ENCODE results near the gene RAET1G.
A peak's percentile ranks its signal among the peaks of the same experiment; 100 is the strongest.
"Not testable (repeated sequence)": the region's sequence is repeated elsewhere in the genome, so short reads cannot be mapped to it uniquely, and the experiment has no call there.

The RAET1G gene

DNA sequence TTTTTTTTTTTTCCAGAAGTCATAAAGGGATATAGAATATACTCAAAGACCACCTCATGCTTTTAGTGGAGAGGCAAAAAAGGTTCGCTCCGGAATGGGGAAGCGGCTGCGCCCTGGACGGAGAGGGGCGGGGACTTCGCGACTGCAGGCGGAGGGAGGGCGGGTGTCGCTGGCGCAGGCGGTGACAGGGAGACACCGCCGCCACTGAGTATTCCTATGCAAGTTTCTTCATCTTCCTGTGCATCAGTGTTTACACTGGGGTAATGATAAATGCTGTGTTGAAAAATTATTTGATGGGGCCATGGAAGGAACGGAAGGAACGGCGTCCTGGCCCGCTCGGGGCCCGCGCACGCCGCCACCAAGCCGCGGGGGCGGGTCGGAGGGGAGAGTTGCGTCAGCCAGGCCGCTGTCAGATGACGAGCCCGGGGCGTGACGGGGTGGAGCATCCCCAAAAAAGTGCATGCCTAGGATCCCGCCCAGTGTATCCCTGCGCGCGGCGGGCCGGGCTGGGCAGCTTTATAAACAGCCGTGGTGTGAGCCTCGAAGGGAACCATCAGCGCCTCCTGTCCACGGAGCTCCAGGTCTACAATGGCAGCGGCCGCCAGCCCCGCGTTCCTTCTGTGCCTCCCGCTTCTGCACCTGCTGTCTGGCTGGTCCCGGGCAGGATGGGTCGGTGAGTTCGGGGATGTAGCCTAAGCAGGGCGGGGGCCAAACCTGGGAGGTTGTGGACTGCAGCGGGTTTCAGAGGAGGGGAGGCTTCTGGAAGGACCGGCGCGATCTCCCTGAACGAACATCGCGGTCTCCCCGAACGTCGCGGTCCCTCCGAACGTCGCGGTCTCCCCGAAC, 40.8 kb upstream of the RAET1G start, which contains the start of gene ULBP1:
Gene ULBP1, plus strand, starts transcription at position 482 of the 846 bp plus-strand sequence. Its CDS starts 107 bp downstream, at position 589.
- peak; percentile 69 for DNase-seq (ENCODE audit: insufficient read length, low spot score)
- no peak for FAIRE-seq
- TF ChIP-seq, protein P1, sequence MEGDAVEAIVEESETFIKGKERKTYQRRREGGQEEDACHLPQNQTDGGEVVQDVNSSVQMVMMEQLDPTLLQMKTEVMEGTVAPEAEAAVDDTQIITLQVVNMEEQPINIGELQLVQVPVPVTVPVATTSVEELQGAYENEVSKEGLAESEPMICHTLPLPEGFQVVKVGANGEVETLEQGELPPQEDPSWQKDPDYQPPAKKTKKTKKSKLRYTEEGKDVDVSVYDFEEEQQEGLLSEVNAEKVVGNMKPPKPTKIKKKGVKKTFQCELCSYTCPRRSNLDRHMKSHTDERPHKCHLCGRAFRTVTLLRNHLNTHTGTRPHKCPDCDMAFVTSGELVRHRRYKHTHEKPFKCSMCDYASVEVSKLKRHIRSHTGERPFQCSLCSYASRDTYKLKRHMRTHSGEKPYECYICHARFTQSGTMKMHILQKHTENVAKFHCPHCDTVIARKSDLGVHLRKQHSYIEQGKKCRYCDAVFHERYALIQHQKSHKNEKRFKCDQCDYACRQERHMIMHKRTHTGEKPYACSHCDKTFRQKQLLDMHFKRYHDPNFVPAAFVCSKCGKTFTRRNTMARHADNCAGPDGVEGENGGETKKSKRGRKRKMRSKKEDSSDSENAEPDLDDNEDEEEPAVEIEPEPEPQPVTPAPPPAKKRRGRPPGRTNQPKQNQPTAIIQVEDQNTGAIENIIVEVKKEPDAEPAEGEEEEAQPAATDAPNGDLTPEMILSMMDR (IDR thresholded peaks at IDR 0.05; ENCODE audit: insufficient read depth, missing control alignments), result no peak

DNA sequence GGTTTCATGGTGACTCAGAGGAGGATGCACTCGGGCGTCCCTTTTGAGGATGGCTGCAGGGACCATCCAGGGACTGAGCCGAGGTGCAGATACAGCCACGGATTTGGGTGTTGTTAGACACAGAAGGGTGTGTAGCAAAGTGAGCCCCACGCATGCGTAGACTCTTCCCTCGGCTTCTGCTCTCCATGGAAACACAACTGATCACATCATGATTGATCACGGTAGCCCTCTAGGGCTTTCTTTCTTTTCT, 40.2 kb upstream of the RAET1G start:
- DNase-seq (ENCODE audit: insufficient read length, low spot score) (peak; percentile 66), FAIRE-seq (no peak)
- TF ChIP-seq, protein P1 (IDR thresholded peaks at IDR 0.05; ENCODE audit: insufficient read depth, missing control alignments), result no peak

DNA sequence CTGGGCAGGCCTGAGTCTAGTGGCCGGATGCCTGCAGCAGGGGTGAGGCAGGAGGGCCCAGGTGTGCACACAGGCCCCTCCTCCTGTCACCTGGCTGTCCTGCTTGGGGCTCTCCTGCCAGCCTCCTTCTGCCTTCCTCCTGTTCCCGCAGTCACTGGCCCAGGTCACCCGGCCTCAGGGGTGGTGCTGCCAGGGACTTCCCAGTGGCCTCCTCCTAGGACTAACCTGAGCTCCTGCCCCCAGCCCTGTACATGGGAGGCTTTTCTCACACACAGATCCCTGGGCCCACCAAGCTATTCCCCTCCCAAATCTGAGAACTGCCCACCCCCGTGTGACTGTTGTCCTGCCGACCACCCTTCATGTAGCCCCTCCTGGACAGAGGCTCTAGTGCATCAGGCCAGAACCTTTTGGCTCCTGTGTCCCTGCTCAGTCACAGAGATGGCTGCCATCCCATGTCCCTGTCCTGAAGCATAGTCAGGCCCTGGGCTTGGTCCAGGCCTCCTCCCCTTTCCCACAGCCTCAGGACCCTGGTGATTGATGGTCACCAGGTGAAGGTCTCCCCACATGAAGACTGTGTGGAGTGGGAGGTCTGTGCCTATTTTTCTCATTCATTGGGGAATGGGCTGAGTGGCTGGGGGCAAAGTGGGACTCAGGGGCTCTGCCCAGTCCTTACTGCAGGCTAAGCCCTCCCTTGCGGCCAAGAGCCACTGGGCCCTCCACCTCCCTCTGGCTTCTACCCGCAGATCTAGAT, 39.7 kb upstream of the RAET1G start:
- TF ChIP-seq, protein P1 (IDR thresholded peaks at IDR 0.05; ENCODE audit: insufficient read depth, missing control alignments), result no peak
- DNase-seq (ENCODE audit: insufficient read length, low spot score), result no peak
- FAIRE-seq, result no peak

DNA sequence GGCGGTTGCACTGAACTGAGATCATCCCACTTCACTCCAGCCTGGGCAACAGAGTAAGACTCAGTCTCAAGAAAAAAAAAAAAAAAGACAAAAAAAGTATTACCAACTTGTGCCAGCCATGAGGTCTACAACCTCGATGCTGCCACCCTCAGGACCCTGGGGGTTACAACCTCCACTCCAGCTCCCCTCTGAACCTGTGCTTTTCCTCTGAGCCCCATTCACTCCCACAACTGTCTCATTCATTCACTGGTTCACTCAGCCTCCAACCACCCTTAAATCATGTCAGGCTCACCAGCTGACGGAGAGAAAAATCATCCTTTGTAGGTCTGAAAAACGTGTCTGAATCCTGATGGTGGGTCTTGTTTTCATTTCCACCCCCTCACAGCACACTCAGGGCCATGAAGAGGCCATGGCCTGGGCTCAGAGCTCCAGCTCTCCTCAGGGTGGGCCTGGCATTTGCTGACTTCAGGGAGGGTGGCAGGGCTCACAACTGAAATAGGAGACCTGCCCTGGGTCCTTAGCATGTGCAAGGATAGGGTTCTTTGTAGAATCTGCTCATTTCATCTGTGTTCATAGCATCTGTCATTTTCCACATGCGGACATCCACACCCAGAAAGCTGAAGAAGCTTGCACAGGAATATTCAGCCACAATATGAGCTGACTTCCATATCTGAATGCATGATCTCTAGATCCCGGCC, 39.0 kb upstream of the RAET1G start:
- TF ChIP-seq, protein P1 (IDR thresholded peaks at IDR 0.05; ENCODE audit: insufficient read depth, missing control alignments), result no peak
- DNase-seq (ENCODE audit: insufficient read length, low spot score) (no peak), FAIRE-seq (no peak)

DNA sequence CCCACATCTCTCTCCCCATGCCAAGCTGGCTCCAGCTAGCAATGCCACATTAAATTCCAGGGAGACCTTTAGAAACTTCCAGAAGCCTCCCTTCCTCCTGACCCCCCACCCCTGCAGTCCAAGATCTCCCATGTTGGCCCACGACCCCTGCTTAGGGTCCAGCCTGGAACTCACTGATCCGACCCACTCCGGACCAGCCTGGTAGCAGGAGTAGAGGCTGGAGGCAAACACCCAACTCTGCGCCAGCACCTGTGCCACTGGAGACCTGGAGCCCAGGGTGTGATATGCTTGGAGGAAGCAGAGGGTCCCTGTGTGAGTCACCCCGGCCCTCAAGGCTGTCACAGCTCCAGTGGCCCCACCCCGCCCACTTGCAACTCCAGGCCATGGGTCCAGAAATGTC, 37.6 kb upstream of the RAET1G start:
- no peak for DNase-seq (ENCODE audit: insufficient read length, low spot score)
- TF ChIP-seq, protein P1 (IDR thresholded peaks at IDR 0.05; ENCODE audit: insufficient read depth, missing control alignments), result no peak
- no peak for FAIRE-seq

DNA sequence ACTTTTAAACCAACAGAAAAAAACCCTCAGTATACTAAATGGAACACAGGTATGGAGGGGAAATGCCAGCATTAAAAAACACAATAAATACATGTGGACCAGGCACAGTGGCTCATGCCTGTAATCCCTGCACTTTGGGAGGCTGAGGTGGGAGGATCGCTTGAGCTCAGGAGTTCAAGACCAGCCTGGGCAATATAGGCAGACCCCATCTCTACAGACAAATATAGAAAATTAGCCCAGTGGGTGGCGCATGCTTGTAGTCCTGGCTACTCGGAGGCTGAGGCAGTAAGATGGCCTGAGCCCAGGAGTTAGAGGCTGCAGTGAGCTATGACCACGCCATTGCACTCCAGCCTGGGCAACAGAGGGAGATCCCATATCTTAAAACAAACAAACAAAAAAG, 36.9 kb upstream of the RAET1G start:
- FAIRE-seq; DNase-seq (ENCODE audit: insufficient read length, low spot score): not testable (repeated sequence)

DNA sequence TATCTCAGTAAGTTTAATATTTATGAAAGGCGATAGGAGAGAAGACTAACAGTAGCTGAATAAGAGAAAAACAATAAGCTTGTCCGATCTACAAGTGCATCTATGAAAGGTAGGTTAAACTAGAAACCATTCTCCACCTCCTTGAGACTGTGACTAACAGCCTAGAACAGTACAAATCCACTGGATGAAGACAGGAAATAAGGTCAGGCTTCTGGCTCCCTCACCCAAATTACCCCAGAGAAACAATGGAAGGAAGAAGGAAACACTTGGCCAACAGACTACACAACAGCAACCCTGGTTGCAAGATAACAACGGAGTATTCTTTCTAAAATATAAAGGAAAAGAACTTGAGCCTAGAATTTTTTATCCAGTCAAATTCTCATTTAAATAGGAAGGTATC, 35.2 kb upstream of the RAET1G start:
- FAIRE-seq; DNase-seq (ENCODE audit: insufficient read length, low spot score): not testable (repeated sequence)

DNA sequence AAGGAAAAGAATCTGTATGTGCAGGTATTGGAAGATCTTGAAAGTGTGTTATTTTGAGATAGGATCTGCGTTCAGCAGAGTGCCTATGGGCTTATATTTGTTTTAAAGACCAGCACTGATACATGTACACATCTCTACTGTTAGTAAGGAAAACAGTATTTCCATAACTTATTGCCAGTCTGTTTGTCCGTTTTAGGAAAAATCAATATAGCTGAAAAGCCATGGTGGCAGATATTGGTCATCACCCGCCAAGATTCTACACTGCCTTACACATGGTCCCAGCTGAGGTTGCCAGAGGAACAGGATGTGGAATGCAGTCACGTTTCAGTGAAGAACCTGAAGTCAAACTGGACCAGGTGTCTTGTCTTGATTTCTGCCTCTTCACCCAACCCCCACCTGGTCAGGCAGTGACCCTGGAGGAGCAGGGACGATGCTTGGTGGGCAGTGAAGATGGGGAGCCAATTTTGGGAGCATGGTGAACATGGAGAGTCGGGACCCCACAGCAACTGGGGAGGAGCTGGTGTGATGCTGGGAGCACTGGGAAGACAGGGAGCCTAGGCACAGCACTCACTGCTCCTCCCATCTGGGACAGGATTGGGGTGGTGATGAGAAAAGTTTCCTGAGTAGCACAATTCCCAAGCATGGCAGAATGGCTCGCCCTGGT, 32.9 kb upstream of the RAET1G start:
- not testable (repeated sequence) for DNase-seq (ENCODE audit: insufficient read length, low spot score); FAIRE-seq

DNA sequence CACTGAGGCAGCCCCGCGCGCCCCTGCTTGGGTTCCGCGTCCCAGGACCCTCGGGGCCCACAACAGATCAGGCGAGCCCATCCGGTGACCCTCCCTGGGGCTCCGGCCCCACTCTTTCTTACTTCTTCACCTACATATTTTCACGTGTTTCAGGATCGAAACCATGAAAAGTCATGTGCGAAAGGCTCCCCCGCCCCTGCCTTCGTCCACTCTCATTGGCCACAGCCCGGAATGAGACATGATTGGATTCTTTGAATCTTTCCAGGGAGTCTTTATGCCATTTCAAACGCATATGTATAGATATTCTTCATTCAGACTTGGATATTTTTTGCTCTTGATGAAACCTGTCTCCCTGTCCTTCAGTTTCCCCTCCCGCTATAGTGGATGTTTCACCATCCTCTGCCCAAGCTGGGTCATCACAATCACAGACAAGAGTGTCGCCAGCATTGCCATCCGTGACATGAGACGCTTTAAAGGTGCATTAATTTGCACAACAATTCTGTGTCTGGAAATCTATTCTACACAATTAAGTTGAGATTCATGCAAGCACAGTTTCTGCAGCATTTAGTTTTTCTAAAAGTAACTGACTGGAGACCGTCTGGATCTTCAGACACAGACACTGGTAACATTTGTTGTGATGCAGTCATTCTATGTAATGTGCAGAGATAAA, 32.2 kb upstream of the RAET1G start:
- DNase-seq (ENCODE audit: insufficient read length, low spot score); FAIRE-seq: not testable (repeated sequence)

DNA sequence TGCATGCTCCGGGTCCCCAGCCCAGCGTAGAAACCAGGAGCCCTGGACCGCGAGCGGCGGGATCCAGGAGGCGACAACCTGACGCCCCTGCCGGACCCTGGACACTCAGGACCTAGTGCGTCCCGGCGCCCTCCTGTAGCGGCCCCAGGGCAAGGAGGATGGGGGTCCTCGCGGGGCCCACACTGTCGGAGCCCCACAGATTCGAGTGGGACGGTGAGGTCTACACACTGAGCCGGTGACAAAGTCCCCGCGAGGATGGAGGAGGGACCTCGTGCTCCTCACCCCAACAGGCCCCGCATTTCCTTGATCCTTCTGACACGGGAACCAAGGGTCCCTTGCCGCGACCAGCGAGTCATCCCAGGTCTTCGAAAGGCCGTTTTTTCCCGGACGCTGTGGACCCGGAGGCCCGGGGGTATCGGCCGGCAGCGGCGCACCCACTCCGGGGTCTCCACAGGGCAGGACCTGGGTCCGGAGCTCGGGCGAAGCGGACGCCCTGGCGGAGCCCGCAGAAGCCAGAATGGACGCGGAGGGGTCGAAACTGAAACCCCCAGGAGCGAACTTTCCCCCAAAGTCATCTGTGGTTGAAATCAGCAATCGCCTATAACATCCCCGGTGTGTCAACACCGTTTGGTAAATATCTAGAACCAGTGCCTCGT, 31.5 kb upstream of the RAET1G start:
- not testable (repeated sequence) for FAIRE-seq

DNA sequence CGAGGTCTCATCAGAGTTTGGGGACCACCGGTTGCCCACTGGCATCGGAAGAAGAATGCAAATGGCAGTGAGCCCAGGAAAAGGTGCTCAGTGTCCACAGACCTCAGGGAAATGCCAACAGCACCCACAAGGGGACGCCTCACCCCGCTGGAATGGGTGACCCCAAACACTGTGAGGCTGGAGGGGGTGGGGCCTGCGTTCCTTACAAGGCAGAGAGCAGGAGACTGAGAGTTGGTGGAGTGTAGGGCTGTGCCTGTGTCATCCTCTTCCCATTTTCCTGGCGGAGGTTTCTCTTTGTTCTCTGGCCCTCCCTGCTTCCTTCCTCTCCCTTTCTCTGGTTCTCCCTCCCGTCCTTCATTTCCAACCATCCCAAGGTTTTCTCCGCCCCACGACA, 31.0 kb upstream of the RAET1G start:
- DNase-seq (ENCODE audit: insufficient read length, low spot score); FAIRE-seq: not testable (repeated sequence)

More for the DNA sequence above, 31.5 kb upstream of the RAET1G start:
- DNase-seq (ENCODE audit: insufficient read length, low spot score), result not testable (repeated sequence)
